Activated CD8-positive, alpha-beta memory T cell treated with anti-CD3 and anti-CD28 coated beads for 48 hours (primary cell): ENCODE data around the gene EHD1.
"Not testable (repeated sequence)": the region's sequence is repeated elsewhere in the genome, so short reads cannot be mapped to it uniquely, and the experiment has no call there.

Experiments used
- DNase-seq, 3 experiments: peaks; one replicate each; pipeline ENCODE4 v3.0.0-alpha.2; 2020; ENCODE audit warnings: low read depth in 2 of 3, low spot score in 2 of 3

Gene EHD1

DNA sequence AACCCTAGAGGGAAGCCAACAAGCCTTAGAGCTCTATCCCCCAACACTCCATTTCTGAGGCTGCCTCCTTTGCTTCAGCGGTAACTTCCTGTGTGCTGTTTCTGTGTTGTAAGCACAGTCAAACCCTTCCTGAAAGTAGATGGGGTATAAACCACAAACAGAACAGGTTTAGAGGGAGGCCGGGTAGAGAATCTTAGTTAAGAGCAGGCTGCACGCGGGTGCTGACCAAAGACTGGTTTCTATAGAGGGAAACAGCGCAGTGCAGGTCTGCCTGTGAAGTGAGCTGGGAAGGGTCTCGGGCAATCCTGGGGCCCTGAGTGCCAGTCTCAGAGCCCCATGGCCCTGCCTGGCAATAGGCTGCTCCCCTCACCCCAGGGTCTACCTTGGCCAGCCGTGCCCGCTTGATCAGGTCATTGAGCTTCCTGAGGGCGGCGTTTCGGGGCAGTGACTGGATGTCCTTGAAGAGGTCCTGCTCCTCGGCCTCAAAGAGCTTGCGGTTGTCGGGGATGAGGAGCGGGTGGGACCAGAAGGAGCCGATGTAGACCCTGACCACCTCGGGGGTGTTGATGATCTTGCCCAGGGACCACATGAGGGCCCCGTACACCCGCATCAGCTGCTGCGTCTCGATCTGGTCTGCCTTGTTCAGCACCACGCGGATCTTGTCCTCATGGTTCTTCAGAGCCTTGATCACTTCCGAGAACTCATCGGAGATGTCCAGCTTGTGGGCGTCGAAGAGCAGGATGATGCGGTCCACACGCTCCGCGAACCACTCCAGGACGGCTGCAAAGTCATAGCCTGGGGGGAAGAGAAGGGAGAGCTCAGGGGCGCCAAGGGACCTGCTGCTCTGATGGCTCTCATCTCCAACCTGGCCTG lies 18.6 kb downstream of the EHD1 start:
- DNase-seq = peak in 1 of 3 experiments; percentile 54

DNA sequence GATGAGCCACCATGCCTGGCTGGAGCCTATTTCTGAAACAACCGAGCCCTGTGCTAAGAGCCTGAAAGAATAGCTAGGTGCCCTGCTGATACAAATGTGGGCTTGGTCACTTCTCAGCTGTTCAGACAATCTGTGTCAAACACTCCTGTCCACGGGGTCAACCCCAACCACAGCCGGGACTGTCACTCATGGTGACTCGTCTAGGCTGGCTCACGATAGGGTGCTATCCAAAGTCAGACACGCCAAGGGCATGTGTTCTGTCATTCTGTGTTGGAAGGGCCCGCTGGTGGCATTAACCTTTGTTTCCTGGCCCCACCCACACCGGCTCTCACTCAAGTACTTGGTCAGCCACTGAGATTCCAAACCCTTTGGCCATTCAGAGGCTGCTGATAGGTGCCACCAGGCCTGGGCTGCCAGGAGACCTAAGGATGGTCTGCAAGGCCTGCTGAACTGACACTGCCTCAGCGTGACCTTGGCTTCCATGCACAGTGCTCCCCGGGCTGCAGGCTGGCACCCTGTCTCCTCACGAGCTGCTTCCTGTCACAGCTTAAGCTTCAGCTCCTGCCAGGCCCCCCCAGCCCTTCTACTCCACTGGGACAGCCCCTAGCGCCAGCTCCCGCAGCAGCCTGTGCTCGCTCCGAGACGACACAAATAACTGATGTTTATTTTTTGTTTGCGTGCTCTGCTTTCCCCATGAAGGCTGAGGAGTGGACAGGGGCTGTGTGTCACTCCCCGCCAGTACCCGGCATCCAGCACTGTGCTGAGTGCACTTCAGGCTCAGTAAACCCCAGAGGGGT lies 19.8 kb downstream of the EHD1 start:
- DNase-seq = no peak

DNA sequence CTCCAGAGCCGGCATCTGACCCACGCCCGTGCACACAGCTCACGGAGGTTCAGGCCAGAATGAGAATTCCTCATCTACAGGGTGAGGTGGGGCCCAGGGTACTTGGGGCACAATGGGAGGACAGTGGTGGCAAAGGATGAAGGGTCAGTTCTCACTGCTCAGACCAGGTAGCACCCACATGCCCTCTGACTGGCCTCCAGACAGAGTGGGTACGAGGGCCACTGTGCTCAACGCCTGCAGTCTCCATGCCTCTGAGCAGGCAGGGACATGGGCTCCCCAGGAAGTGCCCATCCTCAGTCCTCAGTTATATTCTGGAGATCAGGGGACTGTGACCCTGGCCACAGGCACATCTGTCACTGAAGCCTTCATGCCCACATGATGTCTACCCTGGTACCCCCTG lies 20.9 kb downstream of the EHD1 start:
- DNase-seq = no peak

DNA sequence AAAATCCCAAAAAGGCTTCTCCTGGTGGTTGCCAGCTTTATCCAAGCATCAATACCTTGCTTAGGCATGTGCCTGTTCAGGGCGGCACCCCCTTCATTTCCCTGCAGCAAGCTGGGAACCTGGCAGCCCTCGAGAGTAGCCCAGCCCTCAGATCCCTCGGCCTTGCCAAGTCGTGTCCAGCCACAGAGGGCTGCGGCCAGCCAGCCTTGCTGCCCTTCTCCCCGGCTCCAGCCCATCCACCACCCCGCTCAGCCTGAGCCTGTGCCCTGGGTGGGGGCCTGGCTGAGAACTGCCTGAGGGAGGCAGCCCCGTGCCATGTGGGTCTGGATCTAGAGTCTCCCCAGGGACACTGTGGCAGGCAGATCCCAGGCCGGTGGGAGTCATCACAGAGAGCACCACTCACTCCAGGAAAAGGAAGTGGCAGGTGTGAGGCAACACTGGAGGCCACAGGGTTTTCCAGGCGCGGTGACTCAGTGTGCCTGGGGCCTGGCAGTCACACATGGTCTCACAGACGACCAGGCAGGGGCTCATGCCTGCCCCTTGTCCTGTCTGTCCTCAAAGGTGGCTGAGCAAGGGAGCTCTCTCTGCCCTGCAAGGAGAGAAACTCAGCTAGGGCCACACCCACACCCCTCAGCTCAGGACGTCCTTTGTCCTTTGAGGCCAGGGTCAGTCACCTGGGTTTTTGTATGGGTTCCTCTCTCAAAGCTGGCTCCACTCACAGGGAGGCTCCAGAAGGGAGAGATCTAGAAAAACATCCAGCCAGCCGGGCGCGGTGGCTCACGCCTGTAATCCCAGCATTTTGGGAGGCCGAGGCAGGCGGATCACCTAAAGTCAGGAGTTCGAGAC lies 21.8 kb downstream of the EHD1 start:
- peak in 1 of 3 experiments; percentile 53 for DNase-seq

DNA sequence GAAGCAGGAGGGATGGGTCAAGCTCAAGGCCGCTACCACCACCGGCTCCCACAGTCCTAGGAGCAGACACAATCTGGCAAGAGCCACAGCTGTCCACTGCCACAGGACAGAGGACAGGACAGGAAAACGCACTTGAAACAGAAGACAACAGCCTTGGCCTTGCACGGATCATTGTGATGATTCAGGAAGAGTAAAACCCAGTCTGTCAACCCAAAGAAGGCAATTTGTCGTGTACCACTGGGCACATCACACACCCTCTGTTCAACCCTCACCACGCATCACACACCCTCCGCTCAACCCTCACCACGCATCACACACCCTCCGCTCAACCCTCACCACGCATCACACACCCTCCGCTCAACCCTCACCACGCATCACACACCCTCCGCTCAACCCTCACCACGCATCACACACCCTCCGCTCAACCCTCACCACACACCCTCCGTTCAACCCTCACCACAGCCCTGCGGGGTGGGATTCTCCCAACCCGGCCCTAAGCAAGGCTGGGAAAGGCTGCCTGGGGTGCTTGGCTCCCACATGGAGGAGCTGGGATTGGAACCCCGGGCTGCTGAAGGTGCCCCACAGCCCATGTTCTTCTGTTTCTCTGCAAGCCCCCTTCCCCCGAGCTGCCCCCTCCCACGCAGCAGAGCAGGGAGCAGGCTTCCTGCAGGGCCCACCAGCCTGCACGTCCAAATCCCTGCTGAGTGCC lies 22.7 kb downstream of the EHD1 start:
- DNase-seq = no peak

DNA sequence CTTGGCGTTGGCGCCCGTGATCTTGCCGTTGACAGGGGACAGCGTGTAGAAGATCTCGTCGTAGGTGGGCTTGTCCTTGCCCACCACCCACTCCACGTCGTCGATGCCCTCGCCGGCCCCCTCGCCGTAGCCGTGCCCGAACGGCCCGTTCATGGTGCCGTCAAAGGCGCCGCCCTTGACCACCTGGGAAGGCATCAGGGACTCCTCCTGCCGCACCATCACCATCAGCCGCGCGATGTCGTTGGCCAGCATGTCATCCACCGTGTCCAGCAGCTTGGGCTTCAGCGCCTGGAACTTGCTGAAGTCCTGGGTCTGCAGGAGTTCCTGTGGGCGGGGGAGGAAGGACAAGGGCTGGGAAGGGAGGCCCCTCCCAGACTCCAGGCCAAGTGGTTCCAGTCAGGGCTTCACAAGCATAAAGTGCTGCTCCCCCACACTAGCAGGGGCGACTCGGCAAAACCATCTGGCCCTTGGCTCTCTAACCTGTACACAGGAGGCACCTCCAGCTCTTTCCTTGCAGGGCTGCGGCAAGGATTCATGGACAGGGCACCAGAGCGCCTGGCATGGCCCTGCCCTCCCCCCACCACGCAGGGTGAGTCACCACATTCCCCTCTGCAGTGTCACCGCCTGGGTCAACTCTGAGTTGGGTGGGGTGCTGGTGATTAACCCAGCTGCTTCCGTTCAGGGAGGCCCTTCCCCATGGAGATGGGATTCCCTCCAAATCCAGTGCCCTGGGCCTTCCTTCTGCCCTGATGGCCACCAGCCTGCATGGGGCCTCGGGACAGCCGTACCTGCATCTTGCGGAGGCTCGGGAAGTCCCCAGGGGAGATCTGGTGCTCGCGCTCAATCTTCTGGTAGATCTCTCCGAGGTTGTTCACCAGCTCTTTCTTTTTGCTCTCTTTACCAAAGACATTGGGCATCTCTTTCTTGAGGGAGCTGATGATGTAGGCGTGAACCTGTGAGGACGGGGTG lies 23.6 kb downstream of the EHD1 start:
- DNase-seq = no peak

DNA sequence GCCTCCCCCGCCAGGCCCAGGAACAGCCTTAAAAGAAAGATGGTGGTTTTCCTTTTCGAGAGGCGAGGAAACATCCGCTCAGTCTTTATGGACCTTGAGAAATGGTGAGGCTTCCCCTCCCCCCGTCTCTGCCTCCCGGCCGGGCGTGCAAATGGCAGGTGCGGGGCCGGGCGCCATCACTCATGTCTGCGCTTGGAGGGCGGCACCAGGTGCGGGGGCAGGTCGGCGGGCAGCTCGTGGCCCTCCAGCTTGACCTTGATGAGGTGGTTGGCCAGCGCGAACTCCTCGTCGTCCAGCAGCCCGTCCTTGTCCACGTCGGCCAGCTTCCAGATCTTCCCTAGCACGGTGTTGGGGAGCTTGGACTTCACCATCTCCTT lies 24.3 kb downstream of the EHD1 start:
- no peak for DNase-seq

DNA sequence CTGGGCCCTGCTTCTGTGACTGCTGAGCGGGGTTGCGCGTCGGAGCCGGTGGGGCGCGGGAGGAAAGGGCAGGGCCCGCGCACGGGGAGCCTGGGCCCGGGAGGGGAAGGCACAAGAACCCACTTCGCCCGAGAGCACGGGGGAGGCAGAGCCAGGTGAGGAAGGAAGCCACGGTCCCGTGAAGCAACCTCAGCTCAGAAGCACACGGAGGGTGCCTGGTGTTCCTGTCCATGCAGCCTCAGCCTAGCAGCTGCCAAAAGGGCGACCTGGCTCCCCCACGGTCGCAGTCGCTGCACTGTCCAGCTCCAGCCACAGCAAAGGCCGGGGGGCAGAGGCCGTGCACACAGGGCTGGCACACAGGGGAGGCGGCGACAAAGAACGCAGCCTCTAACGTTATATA lies 24.7 kb downstream of the EHD1 start:
- DNase-seq = no peak

DNA sequence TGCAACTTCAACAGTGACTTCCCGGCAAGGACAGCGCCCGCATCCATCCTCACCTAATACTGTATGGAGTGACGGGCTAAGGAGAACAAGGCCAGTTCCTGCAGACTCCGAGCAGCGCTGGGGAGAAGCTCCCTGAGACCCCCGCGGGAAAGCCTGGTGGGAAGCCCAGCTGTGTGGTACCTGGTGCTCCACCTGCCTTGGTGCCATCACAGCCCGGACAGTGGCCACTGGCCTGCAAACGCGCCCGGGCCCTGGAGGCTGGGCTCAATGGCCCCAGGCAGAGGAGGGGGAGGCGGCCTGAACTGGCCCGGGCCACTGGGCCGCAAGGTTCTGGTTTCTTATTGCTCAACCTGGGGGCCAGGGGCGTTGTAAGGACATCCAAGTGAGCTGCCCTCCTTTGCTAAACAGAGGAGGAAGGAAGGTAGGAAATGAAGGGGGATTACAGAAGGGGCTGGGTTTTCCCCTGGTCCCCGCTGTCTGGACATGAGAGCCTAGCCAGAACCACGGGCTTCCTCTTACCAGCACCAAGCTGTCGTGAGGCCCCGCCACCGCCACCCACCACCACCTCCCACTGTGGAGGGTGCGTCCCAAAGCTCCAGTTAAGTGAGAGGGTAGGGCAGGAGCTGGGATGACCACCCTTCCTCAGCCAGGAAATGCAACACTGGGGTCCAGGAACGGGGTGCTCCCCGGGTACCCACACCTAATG lies 25.5 kb downstream of the EHD1 start:
- no peak for DNase-seq

DNA sequence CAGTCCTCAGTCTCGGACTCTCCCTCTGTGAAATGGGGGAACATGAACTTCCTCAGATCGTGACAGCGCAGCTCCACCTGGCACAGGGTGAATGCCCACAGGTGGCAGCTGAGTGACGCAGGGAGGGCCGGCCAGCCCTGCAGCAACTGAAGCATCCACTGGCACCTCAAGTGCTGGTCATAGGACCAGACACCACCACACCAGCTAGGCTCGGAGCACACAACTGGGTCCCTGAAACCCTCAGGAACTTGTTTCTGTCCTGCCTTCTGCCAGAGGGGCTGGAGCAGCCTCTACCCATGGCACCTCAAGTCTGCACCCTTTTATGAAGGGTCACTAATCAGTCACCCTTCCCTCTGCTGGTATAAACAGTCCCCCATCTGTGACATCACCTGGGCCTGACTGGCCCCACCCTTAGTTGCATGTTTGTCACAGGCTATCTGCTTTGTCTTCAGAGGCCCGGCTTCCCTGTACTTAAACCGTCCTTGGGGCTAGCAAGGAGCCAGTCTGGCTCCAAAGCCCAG lies 26.5 kb downstream of the EHD1 start:
- DNase-seq = no peak

DNA sequence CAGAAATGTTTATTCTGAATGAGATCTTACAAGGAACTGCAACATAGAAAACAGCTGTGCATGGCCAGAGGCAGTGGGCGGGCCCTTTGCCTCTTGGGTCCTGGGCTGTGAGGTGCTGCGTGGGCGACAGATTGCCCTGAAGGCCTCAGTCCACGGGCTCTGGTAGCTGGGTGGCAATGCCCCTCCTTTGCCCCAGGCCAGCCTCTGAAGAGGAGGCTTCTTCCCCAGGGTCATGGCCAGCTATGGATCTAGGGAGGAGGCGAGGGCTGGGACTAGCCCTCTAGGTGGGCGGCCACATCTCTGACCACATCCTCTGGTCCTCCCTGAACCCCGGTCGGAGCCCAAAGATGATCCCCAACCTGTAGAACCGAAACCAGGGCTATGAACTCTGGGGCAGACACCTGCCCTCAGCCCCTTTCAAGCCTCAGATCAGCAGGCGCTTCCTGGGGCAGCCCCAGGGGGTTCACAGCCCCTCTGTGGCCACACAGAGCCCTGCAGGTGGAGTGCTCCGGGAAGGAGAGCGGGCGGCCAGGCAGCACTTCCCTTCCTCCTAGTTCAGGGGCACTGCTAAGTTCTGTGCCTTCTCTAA lies 27.3 kb downstream of the EHD1 start:
- peak in 1 of 3 experiments; percentile 57 for DNase-seq

DNA sequence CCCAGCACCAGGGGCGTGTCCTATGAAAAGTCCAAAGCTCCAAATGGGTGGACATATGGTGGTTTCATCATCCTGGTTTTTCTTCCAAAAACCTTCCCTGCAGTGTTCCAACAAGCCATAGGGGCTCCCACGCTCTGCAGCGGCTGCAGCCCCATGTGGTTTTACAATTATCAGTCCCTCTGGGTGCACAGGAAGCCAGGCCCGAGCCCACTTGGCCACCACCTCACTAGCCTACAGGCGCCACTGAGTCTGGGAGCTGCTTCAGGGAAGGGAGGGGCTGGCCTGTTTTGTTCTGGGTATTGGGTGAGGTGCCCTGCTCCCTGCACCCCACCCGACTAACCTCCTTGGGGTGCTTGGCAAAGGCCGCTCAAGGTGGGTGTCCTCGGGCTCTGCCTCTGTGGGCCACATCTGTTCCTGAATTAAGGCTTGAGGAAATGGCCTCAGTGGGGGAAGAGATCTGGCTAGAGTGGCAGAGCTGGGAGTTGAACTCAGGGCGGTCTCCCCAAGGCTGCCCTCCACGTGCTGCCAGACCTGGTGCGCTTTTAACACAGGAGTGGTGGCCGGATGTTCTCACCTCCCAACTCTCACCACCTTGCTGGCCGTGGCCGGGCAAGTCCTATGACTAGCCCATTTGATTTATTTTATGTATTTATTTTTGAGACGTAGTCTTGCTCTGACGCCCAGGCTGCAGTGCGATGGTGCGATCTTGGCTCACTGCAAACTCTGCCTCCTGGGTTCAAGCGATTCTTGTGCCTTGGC lies 28.6 kb downstream of the EHD1 start:
- no peak for DNase-seq

DNA sequence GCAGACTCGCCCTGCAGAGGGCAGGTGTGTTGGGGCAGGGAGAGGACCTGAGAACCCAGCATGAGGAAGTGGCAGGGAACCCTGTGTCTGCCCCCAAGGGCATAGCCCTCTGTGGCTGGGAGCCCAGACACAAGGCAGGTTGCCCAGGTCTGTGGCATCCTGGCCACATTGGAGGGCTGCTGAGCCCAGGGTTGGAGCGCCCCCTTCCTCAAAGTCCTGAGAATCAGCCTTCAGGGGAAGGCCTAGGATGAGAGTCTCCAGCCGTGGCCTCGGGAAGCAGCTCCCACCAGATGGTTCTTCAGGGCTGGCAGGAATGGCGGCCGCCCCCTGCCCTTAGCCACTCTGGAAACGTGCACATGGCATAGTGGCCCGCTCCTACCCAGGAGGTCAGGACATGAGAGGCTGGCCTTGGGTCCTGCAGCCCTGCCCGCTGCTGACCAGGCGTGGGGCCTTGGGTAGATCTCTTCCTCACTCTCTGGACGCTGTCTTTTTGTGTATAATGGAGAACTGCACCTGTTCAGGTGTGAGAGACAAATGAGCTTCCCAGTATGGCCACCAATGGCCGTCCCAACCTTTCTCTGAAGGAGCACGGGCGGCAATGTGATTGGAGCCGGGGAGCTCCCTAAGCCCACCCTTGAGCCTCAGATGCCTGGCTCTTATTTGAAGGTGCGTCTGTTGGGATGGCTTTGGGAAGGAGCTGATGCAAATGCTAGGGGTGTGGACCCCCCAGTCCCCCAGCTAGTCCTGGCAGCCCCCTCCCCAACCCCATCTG lies 29.4 kb downstream of the EHD1 start:
- DNase-seq = no peak

DNA sequence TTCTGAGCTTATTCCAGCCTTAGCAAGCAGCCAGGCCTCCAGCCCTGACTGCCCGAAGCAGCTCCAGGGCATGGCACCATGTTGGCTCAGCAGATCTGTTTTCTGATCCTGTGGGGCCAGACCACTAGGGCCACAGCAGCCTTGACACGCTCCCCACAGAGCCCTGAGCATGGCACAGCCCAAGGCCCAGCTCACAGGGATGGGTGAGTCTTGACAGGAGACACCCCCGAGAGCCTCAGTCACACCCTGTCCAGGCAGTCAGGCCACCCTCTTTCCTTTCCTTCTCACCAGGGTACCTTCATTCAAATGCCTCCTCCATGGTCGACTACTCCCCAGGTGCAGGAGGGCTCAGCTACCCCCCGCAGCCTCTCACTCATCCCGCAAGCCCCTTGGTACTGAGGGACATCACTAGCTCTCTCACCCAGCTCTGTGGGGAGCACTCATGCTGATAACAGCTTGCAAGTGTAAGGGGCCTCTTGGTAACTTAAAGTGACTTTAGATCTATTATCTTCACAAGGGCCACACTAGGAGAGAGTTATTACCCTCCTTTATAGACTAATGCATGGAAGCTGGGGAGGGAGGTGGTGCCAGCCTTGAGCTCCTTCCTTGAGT lies 30.1 kb downstream of the EHD1 start:
- DNase-seq = no peak

DNA sequence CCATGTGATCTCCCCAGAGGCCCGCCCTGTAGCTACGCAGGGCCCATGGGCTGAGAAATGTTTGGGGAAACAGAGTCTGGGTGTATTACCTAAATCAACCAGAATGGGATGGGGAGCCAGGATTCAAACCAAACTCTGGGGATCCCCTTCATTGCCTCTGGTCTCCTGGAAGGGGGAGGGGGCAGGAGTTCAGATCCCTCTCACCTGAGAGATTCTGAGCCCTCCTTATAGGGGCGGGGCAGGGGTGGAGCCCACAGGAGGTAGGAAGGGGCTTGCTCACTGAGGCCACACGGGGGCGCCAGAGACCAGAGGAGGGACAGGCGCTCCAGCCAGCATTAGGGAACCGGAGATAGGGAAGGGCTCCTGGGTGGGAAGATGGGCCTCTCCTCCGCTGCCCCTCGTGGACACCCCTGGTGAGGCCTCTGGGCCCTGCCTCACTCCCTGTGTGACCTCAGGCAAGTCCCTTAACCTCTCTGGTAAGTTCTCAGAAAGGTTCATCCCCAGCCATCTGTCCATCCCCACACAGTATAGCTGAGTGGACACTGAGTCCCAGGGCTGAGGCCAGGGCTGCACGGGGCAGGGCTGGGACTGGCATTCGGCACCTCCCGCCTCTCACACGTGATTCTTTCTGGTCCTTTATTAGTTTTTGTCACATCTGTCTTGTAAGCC lies 31.3 kb downstream of the EHD1 start:
- peak in 2 of 3 experiments; percentile 95 to 97 for DNase-seq

DNA sequence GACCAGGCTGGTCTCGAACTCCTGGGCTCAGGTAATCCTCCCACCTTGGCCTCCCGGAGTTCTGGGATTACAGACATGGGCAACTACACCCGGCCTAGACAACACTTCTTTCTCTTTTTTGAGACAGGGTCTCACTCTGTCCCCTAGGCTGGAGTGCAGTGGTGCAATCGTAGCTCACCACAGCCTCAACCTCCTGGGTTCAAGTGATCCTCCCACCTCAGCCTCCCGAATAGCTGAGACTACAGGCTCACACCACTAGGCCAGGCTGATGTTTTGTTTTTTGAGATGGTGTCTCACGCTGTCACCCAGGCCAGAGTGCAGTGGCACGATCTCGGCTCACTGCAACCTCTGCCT lies 32.7 kb downstream of the EHD1 start:
- DNase-seq = not testable (repeated sequence)
